Smooth muscle cell (in vitro differentiated cells): ENCODE results near the gene SIK2. TPM values are rescaled to one million over a fixed set of nuclear protein-coding genes. Genes with fewer than 3 reads are reported as not detected.

Experiments
- DNase-seq: peaks from one replicate; lab custom pipeline; 2025; ENCODE audit not compliant: unreplicated experiment; lab: John Stamatoyannopoulos, UW
- H2AFZ ChIP-seq: fragments of 200-600 bp; sonication (generic); 2 replicates; pipeline ENCODE4 v1.6.0; 2016; ENCODE audit warnings: antibody characterized with exemption, low read depth, mild to moderate bottlenecking
- H3F3A ChIP-seq: fragments of 200-600 bp; sonication (generic); 2 replicates; pipeline ENCODE4 v1.6.0; 2017; ENCODE audit warnings: antibody characterized with exemption, low read depth
- H3K27ac ChIP-seq: fragments of 200-600 bp; sonication (generic); 2 replicates; pipeline ENCODE4 v1.5.1; 2016; ENCODE audit warnings: low read depth, mild to moderate bottlenecking
- H3K27me3 ChIP-seq: fragments of 200-600 bp; sonication (generic); 2 replicates; pipeline ENCODE4 v1.6.1; 2016; ENCODE audit warnings: low read depth, mild to moderate bottlenecking
- H3K36me3 ChIP-seq: fragments of 200-600 bp; sonication (generic); 2 replicates; pipeline ENCODE4 v1.5.1; 2016; ENCODE audit warnings: low read depth
- H3K4me1 ChIP-seq: fragments of 200-600 bp; sonication (generic); 2 replicates; pipeline ENCODE4 v1.5.1; 2016; ENCODE audit warnings: low read depth
- H3K4me2 ChIP-seq: fragments of 200-600 bp; sonication (generic); 2 replicates; pipeline ENCODE4 v1.6.0; 2016; ENCODE audit warnings: mild to moderate bottlenecking
- H3K4me3 ChIP-seq: fragments of 200-600 bp; sonication (generic); 2 replicates; pipeline ENCODE4 v1.5.1; 2016; ENCODE audit warnings: mild to moderate bottlenecking
- H3K79me2 ChIP-seq: fragments of 200-600 bp; sonication (generic); 2 replicates; pipeline ENCODE4 v1.6.0; 2016; ENCODE audit warnings: low read depth, mild to moderate bottlenecking
- H3K9ac ChIP-seq: fragments of 200-600 bp; sonication (generic); 2 replicates; pipeline ENCODE4 v1.6.0; 2016; ENCODE audit warnings: low read depth
- H3K9me3 ChIP-seq: fragments of 200-600 bp; sonication (generic); replicated peaks from 2 replicates; pipeline ENCODE4 v1.5.1; 2016; ENCODE audit warnings: low read depth
- H4K20me1 ChIP-seq: fragments of 200-600 bp; sonication (generic); 2 replicates; pipeline ENCODE4 v1.6.0; 2016; ENCODE audit warnings: low read depth
- CTCF ChIP-seq: fragments of 200-600 bp; sonication (generic); IDR thresholded peaks from 2 replicates; pipeline ENCODE4 v1.5.1; 2017; ENCODE audit warnings: borderline replicate concordance, mild to moderate bottlenecking, antibody characterized with exemption; ENCODE audit not compliant: insufficient read depth, poor library complexity, severe bottlenecking
- WGBS: methylation state at CpG from one replicate; pipeline ENCODE4 v1.1.7; 2016; ENCODE audit warnings: low lambda C conversion rate; 5-methylcytosine and 5-hydroxymethylcytosine counted together
- polyA plus RNA-seq: library from polyadenylated mRNA; unstranded; fragments of >200 nt; fragmentation: Nextera tagmentation; extraction: Ambion mirVana; gene quantifications from 2 replicates; pipeline ENCODE4 v1.2.1, GENCODE V29; 2016
- total RNA-seq: library from RNA; depleted of rRNA; stranded (reverse); fragments of >200 nt; gene quantifications from 2 replicates; pipeline ENCODE4 v1.2.3, GENCODE V29; 2014

The SIK2 gene
- total and polyA plus RNA-seq, 2 experiments from 2014 or later, result 1.9 to 14.1 TPM

- Histone ChIP-seq H3K4me2 (no peak overlapping the region), H3K9ac (no peak overlapping the region), H4K20me1 (no peaks in the 10 kb centered on the region), H3K4me1 (peaks cover 5% of the 10 kb centered on the region), H3K79me2 (no peaks in the 10 kb centered on the region), H3K9me3 (no peaks in the 10 kb centered on the region), H2AFZ (no peak overlapping the region), H3K36me3 (no peaks in the 10 kb centered on the region), H3K27ac (no peak overlapping the region), H3K27me3 (no peaks in the 10 kb centered on the region), H3F3A (no peaks in the 10 kb centered on the region), H3K4me3 (no peak overlapping the region)
- DNase-seq, result no peak
- 80% methylated on average over 13 of the region's 15 CpGs for WGBS
- TF ChIP-seq CTCF, result no peak
Observed at GRCh38 chr11:111723595-111723994, 121.3 kb downstream of the SIK2 start.

- H2AFZ ChIP-seq, result no peak overlapping the region
- H3K4me1 ChIP-seq, result no peaks in the 10 kb centered on the region
- H3K4me3 ChIP-seq, result no peak overlapping the region
- no peaks in the 10 kb centered on the region for H3F3A ChIP-seq
- H3K36me3 ChIP-seq, result no peaks in the 10 kb centered on the region
- H3K79me2 ChIP-seq, result no peaks in the 10 kb centered on the region
- DNase-seq, result no peak
- TF ChIP-seq CTCF, result no peak
- no peak overlapping the region for H3K27ac ChIP-seq
- 97% methylated on average over 11 of the region's 11 CpGs for WGBS
- no peaks in the 10 kb centered on the region for H3K27me3 ChIP-seq
- no peak overlapping the region for H3K9ac ChIP-seq
- H3K9me3 ChIP-seq, result no peaks in the 10 kb centered on the region
- no peak overlapping the region for H3K4me2 ChIP-seq
- H4K20me1 ChIP-seq, result no peaks in the 10 kb centered on the region
Observed at GRCh38 chr11:111724615-111725129, 122.4 kb downstream of the SIK2 start.

GRCh38 chr11:111725621-111726020, 123.4 kb downstream of the SIK2 start:
- Histone ChIP-seq H3K9me3 (no peaks in the 10 kb centered on the region), H3K27me3 (no peaks in the 10 kb centered on the region), H3F3A (peaks cover 1% of the 10 kb centered on the region), H4K20me1 (no peaks in the 10 kb centered on the region), H2AFZ (no peak overlapping the region), H3K4me3 (no peak overlapping the region), H3K79me2 (no peaks in the 10 kb centered on the region), H3K4me2 (no peak overlapping the region), H3K4me1 (no peaks in the 10 kb centered on the region), H3K36me3 (no peaks in the 10 kb centered on the region), H3K9ac (no peak overlapping the region), H3K27ac (no peak overlapping the region)
- no peak for DNase-seq
- 93% methylated on average over 10 of the region's 10 CpGs for WGBS
- TF ChIP-seq CTCF, result no peak

GRCh38 chr11:111726301-111726713, 124.1 kb downstream of the SIK2 start:
- no peaks in the 10 kb centered on the region for H3K9me3 ChIP-seq
- no peak overlapping the region for H3K27ac ChIP-seq
- no peak for DNase-seq
- no peak overlapping the region for H3K4me3 ChIP-seq
- H3K4me1 ChIP-seq, result no peaks in the 10 kb centered on the region
- no peak overlapping the region for H3K4me2 ChIP-seq
- no peak overlapping the region for H3K9ac ChIP-seq
- TF ChIP-seq CTCF, result no peak
- H3K36me3 ChIP-seq, result no peaks in the 10 kb centered on the region
- H2AFZ ChIP-seq, result no peak overlapping the region
- 97% methylated on average over 9 of the region's 9 CpGs for WGBS
- H3F3A ChIP-seq, result peaks cover 3% of the 10 kb centered on the region
- no peaks in the 10 kb centered on the region for H3K27me3 ChIP-seq
- H3K79me2 ChIP-seq, result no peaks in the 10 kb centered on the region
- H4K20me1 ChIP-seq, result no peaks in the 10 kb centered on the region
